ENCODE data around the gene SOX6.

- TF ChIP-seq EZH2 (IDR thresholded peaks at IDR 0.05; ENCODE audit: insufficient read depth, low read length) (no peak), CTCF (IDR thresholded peaks at IDR 0.05; ENCODE audit: insufficient read depth, low read depth, low read length) (no peak)
Observed at GRCh38 chr11:15972838-15973237, 383.5 kb downstream of the SOX6 start.

Measured in astrocyte (in vitro differentiated cells and primary cell).